Endothelial cell of umbilical vein (primary cell): ENCODE results near the gene HMCN1. TPM values are rescaled to one million over a fixed set of nuclear protein-coding genes. Genes with fewer than 3 reads are reported as not detected.

Experiments used
- BruUV-seq: library from RNA; stranded (reverse); fragments of 400-500 nt; replicated peaks from 2 replicates; lab custom pipeline; 2021; lab: Mats Ljungman, UMichigan
- CTCF ChIA-PET: fragments of 300-600, 350-600 bp; sonication (Branson Sonifier 250); formaldehyde crosslinking; loops from one replicate; lab custom pipeline; 2021; ENCODE audit warnings: antibody characterized with exemption, inconsistent platforms; lab: Charles Lee
- POLR2A ChIA-PET: fragments of 300-600, 350-600 bp; sonication (Branson Sonifier 250); formaldehyde crosslinking; loops from one replicate; lab custom pipeline; 2021; ENCODE audit warnings: antibody characterized with exemption, inconsistent platforms; lab: Charles Lee
- DNase-seq: peaks from one replicate; pipeline ENCODE4 v3.0.0-alpha.2; 2011; ENCODE audit warnings: low read depth, low spot score
- FAIRE-seq: peaks from 2 replicates; lab custom pipeline; 2011; peaks lifted over from hg19 to GRCh38; lab: Jason Lieb, UNC
- H2AFZ ChIP-seq: 2 replicates; pipeline ENCODE4 v1.6.0; 2012; ENCODE audit warnings: low read depth, low read length, control low read depth, inconsistent platforms
- H3K27ac ChIP-seq: 2 replicates; pipeline ENCODE4 v1.5.1; 2011; ENCODE audit warnings: low read depth, mild to moderate bottlenecking, control low read depth, low read length, moderate library complexity; ENCODE audit not compliant: insufficient read depth
- H3K27me3 ChIP-seq, 2 experiments: 2 replicates each; pipeline versions ENCODE4 v1.6.0 to v1.6.1; 2011; ENCODE audit warnings: low read length in 2 of 2, mixed read lengths in 1 of 2; ENCODE audit not compliant: control insufficient read depth in 2 of 2, insufficient read depth in 2 of 2
- H3K36me3 ChIP-seq, 2 experiments: 2 replicates in 1 of 2; 3 replicates in 1 of 2; pipeline ENCODE4 v1.5.1; 2011; ENCODE audit warnings: low read length in 2 of 2, mild to moderate bottlenecking in 1 of 2, moderate library complexity in 1 of 2; ENCODE audit not compliant: control insufficient read depth in 2 of 2, insufficient read depth in 2 of 2; ENCODE audit errors: extremely low read depth in 1 of 2
- H3K4me1 ChIP-seq: 3 replicates; pipeline ENCODE4 v1.5.1; 2011; ENCODE audit warnings: mild to moderate bottlenecking, low read length; ENCODE audit not compliant: control insufficient read depth, insufficient read depth; ENCODE audit errors: extremely low read depth
- H3K4me2 ChIP-seq: 2 replicates; pipeline ENCODE4 v1.6.1; 2011; ENCODE audit warnings: low read length, control low read depth, mixed read lengths; ENCODE audit not compliant: insufficient read depth
- H3K4me3 ChIP-seq, 3 experiments: fragments of 200-600 bp in 1 of 3; sonication (generic), shearing (Covaris generic) in 1 of 3; replicated peaks in 1 of 3; 2 replicates each; pipeline ENCODE4 v1.5.1; 2011 to 2016; ENCODE audit warnings: control low read depth in 3 of 3, low read length in 3 of 3, mild to moderate bottlenecking in 2 of 3, inconsistent platforms in 1 of 3, low read depth in 1 of 3, moderate library complexity in 1 of 3; ENCODE audit not compliant: insufficient read depth in 1 of 3
- H3K79me2 ChIP-seq: 2 replicates; pipeline ENCODE4 v1.6.0; 2012; ENCODE audit warnings: low read length, inconsistent platforms; ENCODE audit not compliant: control insufficient read depth, insufficient read depth
- H3K9ac ChIP-seq: replicated peaks from 2 replicates; pipeline ENCODE3; 2011; ENCODE audit warnings: low read length, control low read depth; ENCODE audit not compliant: insufficient read depth; ENCODE audit errors: extremely low read depth
- H3K9me1 ChIP-seq: replicated peaks from 3 replicates; pipeline ENCODE4 v1.6.0; 2011; ENCODE audit warnings: mild to moderate bottlenecking, low read length; ENCODE audit not compliant: control insufficient read depth, insufficient read depth; ENCODE audit errors: extremely low read depth
- H3K9me3 ChIP-seq: replicated peaks from 2 replicates; pipeline ENCODE4 v1.5.1; 2012; ENCODE audit warnings: low read length, inconsistent platforms; ENCODE audit not compliant: control insufficient read depth, insufficient read depth
- H4K20me1 ChIP-seq: replicated peaks from 2 replicates; pipeline ENCODE3; 2011; ENCODE audit warnings: mild to moderate bottlenecking, low read length; ENCODE audit not compliant: control insufficient read depth, insufficient read depth; ENCODE audit errors: extremely low read depth
- EZH2 ChIP-seq: IDR thresholded peaks from 2 replicates; pipeline ENCODE4 v1.6.1; 2012; ENCODE audit warnings: borderline replicate concordance, low read depth, mild to moderate bottlenecking, moderate library complexity, low read length, inconsistent platforms; ENCODE audit not compliant: severe bottlenecking
- FOS ChIP-seq: IDR thresholded peaks from 2 replicates; pipeline ENCODE4 v1.6.1; 2011; ENCODE audit warnings: mild to moderate bottlenecking, low read length, moderate library complexity, borderline replicate concordance; ENCODE audit not compliant: insufficient read depth
- GATA2 ChIP-seq: IDR thresholded peaks from 2 replicates; pipeline ENCODE4 v1.7.0; 2011; ENCODE audit warnings: low read depth, mild to moderate bottlenecking, moderate library complexity, mixed read lengths, low read length; ENCODE audit not compliant: insufficient read length, insufficient read depth
- JUN ChIP-seq: IDR thresholded peaks from 2 replicates; pipeline ENCODE4 v1.6.1; 2011; ENCODE audit warnings: borderline replicate concordance, low read depth; ENCODE audit not compliant: insufficient read length, insufficient read depth
- MYC ChIP-seq: IDR thresholded peaks from one replicate; pipeline ENCODE4 v1.6.1; 2011; ENCODE audit warnings: mild to moderate bottlenecking, low read depth, low read length
- POLR2A ChIP-seq: IDR thresholded peaks from 2 replicates; pipeline ENCODE4 v1.6.1; 2012; ENCODE audit warnings: low read depth, mild to moderate bottlenecking, control low read depth, low read length
- POLR2AphosphoS5 ChIP-seq: IDR thresholded peaks from 2 replicates; pipeline ENCODE4 v1.6.1; 2012; ENCODE audit warnings: low read depth, mild to moderate bottlenecking, control low read depth, low read length, moderate library complexity; ENCODE audit not compliant: insufficient read depth
- dilution Hi-C: fragments of 300-500 bp; cut with MboI; formaldehyde crosslinking; loops from one replicate; pipeline ENCODE4 v1.15.0; 2019; ENCODE audit warnings: low sequenced_read_pairs; ENCODE audit not compliant: extremely low pct_ligation_motif_present
- intact Hi-C: fragments of 100-400 bp; cut with micrococcal nuclease; formaldehyde crosslinking; loops from one replicate; pipeline ENCODE4 v1.10.0; 2022
- polyA plus RNA-seq, 4 experiments: library from polyadenylated mRNA; depleted of rRNA in 3 of 4; stranded (reverse) in 3 of 4; unstranded in 1 of 4; fragments of >200 nt; gene quantifications; 2 replicates each; pipeline versions ENCODE4 v1.2.1 to v1.2.3, GENCODE V29; 2011 to 2012; ENCODE audit warnings: missing spikeins in 1 of 4
- total RNA-seq: library from RNA; stranded (reverse); gene quantifications from 2 replicates; pipeline ENCODE4 v1.2.3, GENCODE V29; 2021
- TF ChIP-seq, protein P1 (sequence below), 2 donors: IDR thresholded peaks; 1 replicate in 1 of 2; 2 replicates in 1 of 2; pipeline ENCODE4 v1.5.1; 2011; ENCODE audit warnings: low read length in 2 of 2, mild to moderate bottlenecking in 2 of 2, moderate library complexity in 2 of 2, control low read depth in 1 of 2, inconsistent platforms in 1 of 2, low read depth in 1 of 2; ENCODE audit not compliant: insufficient read depth in 1 of 2; ENCODE audit errors: extremely low read depth in 1 of 2
- TF ChIP-seq, protein P2 (sequence below): IDR thresholded peaks from 2 replicates; pipeline ENCODE4 v1.6.1; 2011; ENCODE audit not compliant: insufficient read depth, insufficient read length

The HMCN1 gene
- total and polyA plus RNA-seq, 2 donors (not counting 3 experiments of a cell fraction or from before 2014, with no cell fraction given): 10.3 to 16.0 TPM

DNA sequence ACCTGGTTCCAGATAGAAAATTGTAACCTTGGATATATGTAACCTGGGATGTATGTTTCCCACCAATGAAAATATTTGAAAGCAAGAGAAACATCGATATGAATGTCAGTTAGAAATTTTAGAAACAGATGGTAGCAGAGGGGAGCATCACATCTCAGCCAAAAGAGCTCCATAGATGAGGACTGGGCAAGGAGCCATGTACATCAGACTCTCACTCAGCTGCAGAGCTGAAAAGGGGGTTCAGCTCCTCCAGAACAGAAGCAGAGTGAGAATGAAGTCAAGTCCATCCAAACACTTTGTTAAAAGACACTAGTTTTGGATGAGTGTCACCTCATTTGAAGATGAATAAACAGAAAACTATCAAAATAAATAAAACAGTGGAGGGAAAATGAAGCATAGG is 202.4 kb downstream of the HMCN1 start:
- no peaks in the 10 kb centered on the region for H3K36me3 ChIP-seq
- no peaks in the 10 kb centered on the region for H4K20me1 ChIP-seq
- H3K4me3 ChIP-seq: no peak overlapping the region
- FAIRE-seq: no peak
- no TSS peak for BruUV-seq
- intact Hi-C loops: no loop called here
- POLR2A ChIA-PET: no interaction called here
- CTCF ChIA-PET: interaction anchor here (1.1 to 1.5 kb wide), 4 partner anchors 9 to 19 kb away, joined by 3 to 6 read pairs (median 4); no protein-coding TSS in a partner anchor
- H3K27ac ChIP-seq: no peak overlapping the region
- TF ChIP-seq POLR2A: no peak
- TF ChIP-seq JUN: no peak
- TF ChIP-seq GATA2: no peak
- no peak for TF ChIP-seq MYC
- TF ChIP-seq, protein P1, sequence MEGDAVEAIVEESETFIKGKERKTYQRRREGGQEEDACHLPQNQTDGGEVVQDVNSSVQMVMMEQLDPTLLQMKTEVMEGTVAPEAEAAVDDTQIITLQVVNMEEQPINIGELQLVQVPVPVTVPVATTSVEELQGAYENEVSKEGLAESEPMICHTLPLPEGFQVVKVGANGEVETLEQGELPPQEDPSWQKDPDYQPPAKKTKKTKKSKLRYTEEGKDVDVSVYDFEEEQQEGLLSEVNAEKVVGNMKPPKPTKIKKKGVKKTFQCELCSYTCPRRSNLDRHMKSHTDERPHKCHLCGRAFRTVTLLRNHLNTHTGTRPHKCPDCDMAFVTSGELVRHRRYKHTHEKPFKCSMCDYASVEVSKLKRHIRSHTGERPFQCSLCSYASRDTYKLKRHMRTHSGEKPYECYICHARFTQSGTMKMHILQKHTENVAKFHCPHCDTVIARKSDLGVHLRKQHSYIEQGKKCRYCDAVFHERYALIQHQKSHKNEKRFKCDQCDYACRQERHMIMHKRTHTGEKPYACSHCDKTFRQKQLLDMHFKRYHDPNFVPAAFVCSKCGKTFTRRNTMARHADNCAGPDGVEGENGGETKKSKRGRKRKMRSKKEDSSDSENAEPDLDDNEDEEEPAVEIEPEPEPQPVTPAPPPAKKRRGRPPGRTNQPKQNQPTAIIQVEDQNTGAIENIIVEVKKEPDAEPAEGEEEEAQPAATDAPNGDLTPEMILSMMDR (IDR thresholded peaks at IDR 0.05; ENCODE audit: extremely low read depth in 1 of 2, insufficient read depth in 1 of 2, low read depth in 1 of 2, low read length in 2 of 2): no peak
- no peak overlapping the region for H3K9ac ChIP-seq
- no peaks in the 10 kb centered on the region for H3K27me3 ChIP-seq
- H3K4me1 ChIP-seq: no peaks in the 10 kb centered on the region
- no peak for DNase-seq
- H3K9me3 ChIP-seq: no peaks in the 10 kb centered on the region
- dilution Hi-C loops: no loop called here
- H2AFZ ChIP-seq: no peak overlapping the region
- H3K79me2 ChIP-seq: no peaks in the 10 kb centered on the region
- H3K9me1 ChIP-seq: no peaks in the 10 kb centered on the region
- no peak overlapping the region for H3K4me2 ChIP-seq

DNA sequence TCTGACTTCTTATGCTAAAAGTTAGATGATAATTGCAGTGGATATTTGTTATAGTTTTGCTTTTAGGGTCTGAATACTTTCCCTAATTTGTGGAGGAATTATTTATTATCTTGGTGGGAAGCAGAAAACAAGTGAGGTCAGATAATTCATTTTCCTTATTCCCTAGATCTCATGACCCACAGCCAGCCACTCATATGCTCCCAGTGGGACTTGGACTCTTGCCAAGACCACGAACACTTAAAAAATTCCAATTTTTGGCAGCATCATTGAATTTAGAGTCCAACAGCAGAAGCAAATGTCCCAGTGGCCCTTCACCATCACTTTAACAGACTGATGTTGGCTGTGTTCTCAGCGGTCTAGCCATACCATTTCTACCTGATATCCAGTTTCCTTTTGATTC is 204.2 kb downstream of the HMCN1 start:
- H3K9me1 ChIP-seq: no peaks in the 10 kb centered on the region
- no peak for TF ChIP-seq POLR2A
- TF ChIP-seq MYC: no peak
- no peak for TF ChIP-seq GATA2
- TF ChIP-seq EZH2: no peak
- no peak for TF ChIP-seq POLR2AphosphoS5
- no peak for TF ChIP-seq FOS
- TF ChIP-seq, protein P2, sequence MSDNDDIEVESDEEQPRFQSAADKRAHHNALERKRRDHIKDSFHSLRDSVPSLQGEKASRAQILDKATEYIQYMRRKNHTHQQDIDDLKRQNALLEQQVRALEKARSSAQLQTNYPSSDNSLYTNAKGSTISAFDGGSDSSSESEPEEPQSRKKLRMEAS: no peak
- no peak for TF ChIP-seq JUN
- TF ChIP-seq, protein P1 (IDR thresholded peaks at IDR 0.05; ENCODE audit: extremely low read depth in 1 of 2, insufficient read depth in 1 of 2, low read depth in 1 of 2, low read length in 2 of 2): no peak
- no peak overlapping the region for H3K27ac ChIP-seq
- H3K79me2 ChIP-seq: no peaks in the 10 kb centered on the region
- no peak overlapping the region for H3K4me3 ChIP-seq
- no TSS peak for BruUV-seq
- intact Hi-C loops (no loop called here), dilution Hi-C loops (no loop called here)
- H4K20me1 ChIP-seq: no peaks in the 10 kb centered on the region
- H3K9me3 ChIP-seq: no peaks in the 10 kb centered on the region
- no peak overlapping the region for H2AFZ ChIP-seq
- no peak overlapping the region for H3K4me2 ChIP-seq
- CTCF ChIA-PET: no interaction called here
- H3K36me3 ChIP-seq: no peaks in the 10 kb centered on the region
- DNase-seq (no peak), FAIRE-seq (no peak)
- POLR2A ChIA-PET: no interaction called here
- H3K27me3 ChIP-seq: no peaks in the 10 kb centered on the region
- H3K4me1 ChIP-seq: no peaks in the 10 kb centered on the region
- H3K9ac ChIP-seq: no peak overlapping the region
